Measurements from ENCODE around the gene ANKRD34A. TPM values are rescaled to one million over a fixed set of nuclear protein-coding genes. Genes with fewer than 3 reads are reported as not detected.

Gene ANKRD34A
- total RNA-seq, 1 experiment from 2014 or later, result 0.22 TPM

DNA sequence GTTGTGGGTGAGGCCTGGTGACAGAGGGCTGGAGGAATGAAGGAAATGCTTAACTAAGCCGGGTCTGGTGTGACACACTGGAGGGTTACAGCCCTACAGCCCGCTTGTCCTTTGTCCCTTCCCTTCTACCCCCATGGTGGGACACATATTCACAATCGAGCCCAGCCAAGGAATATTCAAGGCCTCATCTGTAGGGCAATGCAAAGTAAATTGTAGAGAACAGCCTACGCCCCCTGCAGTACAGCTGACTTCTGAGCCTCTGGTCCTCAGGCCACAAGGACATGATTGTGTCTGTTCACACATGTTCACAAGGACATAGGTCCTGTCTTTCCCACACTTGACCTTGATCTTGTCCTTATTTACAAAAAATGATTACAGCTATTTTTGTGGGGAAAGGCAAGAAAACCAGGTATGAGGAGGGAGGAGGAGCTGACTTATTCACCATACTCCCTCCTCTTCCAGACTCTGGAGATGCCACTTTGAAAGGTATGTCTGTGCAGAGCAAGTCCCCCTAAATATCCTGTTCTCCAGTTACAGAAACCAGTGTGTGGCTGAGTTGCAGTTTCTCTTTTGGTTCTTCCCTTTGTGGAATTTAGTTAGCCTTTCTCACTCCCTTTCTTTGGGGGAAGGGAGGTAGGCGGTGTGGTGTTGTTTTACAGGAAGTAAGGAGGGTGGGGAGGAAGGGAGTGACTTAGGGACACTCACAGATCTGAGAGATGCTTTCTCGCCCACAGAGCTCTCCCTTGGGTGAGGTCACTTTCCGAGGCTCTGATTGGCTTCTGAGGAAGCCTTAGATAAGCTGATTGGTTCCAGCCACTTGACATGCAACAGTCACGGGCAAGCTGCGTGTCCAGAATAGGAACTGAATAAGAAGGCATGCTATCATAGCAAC, 14.7 kb upstream of the ANKRD34A start:
- CTCF ChIA-PET, result interaction anchor here (0.6 to 5.4 kb wide), 30 partner anchors 8 to 134 kb away, joined by 3 to 54 read pairs (median 6); partner anchors contain the start of genes ANKRD34A, ANKRD35, HJV and LIX1L
- ATAC-seq, result peak; percentile 93
- Mint-ChIP-seq H3K27ac (no peak overlapping the region), H3K36me3 (no peaks in the 10 kb centered on the region), H3K4me1 (peaks cover 18% of the 10 kb centered on the region), H3K9me3 (no peaks in the 10 kb centered on the region), H3K4me3 (no peak overlapping the region), H3K27me3 (ENCODE audit: low read depth) (no peaks in the 10 kb centered on the region; the same call in 1 of the 2 replicates)
- POLR2A ChIA-PET, result interaction anchor here (0.6 to 2.7 kb wide), 13 partner anchors 11 to 120 kb away, joined by 3 to 17 read pairs (median 5); partner anchors contain the start of genes ANKRD34A, PIAS3, POLR3GL and RBM8A
- DNase-seq (ENCODE audit: low spot score), result peak; percentile 80
- TF ChIP-seq RORB (CRISPR knock-in tag; IDR thresholded peaks at IDR 0.05) (no peak), USF2 (CRISPR knock-in tag; IDR thresholded peaks at IDR 0.05) (no peak), MYBL2 (CRISPR knock-in tag; IDR thresholded peaks at IDR 0.05) (0 out of 2 replicates have a peak, but pooled peaks have one; percentile 28), ZBTB43 (CRISPR knock-in tag; IDR thresholded peaks at IDR 0.05) (no peak), SP1 (CRISPR knock-in tag; conservative IDR thresholded peaks at IDR 0.05) (peak; percentile 53; the same call in 1 of the 2 replicates), GTF2I (CRISPR knock-in tag; conservative IDR thresholded peaks at IDR 0.05) (no peak), RELA (CRISPR knock-in tag; IDR thresholded peaks at IDR 0.05; ENCODE audit: borderline replicate concordance) (no peak), MAX (CRISPR knock-in tag; IDR thresholded peaks at IDR 0.05) (peak; percentile 15; the same call in 1 of the 2 replicates), E2F5 (CRISPR knock-in tag; IDR thresholded peaks at IDR 0.05) (no peak), NFATC4 (CRISPR knock-in tag; IDR thresholded peaks at IDR 0.05) (no peak), ZNF219 (CRISPR knock-in tag; IDR thresholded peaks at IDR 0.05; ENCODE audit: borderline replicate concordance) (no peak), NFYB (CRISPR knock-in tag; conservative IDR thresholded peaks at IDR 0.05; ENCODE audit: low read depth) (peak; percentile 65), PRDM15 (CRISPR knock-in tag; IDR thresholded peaks at IDR 0.05) (no peak), ESRRA (CRISPR knock-in tag; IDR thresholded peaks at IDR 0.05; ENCODE audit: borderline replicate concordance) (no peak), NR2C2 (CRISPR knock-in tag; IDR thresholded peaks at IDR 0.05) (no peak), E2F4 (CRISPR knock-in tag; IDR thresholded peaks at IDR 0.05; ENCODE audit: borderline replicate concordance, low read depth) (no peak), ZNF138 (CRISPR knock-in tag; conservative IDR thresholded peaks at IDR 0.05) (no peak), ZNF317 (CRISPR knock-in tag; IDR thresholded peaks at IDR 0.05; ENCODE audit: borderline replicate concordance, low read depth) (no peak), FOXJ3 (CRISPR knock-in tag; IDR thresholded peaks at IDR 0.05; ENCODE audit: borderline replicate concordance) (no peak)
- TF ChIP-seq, protein P1, sequence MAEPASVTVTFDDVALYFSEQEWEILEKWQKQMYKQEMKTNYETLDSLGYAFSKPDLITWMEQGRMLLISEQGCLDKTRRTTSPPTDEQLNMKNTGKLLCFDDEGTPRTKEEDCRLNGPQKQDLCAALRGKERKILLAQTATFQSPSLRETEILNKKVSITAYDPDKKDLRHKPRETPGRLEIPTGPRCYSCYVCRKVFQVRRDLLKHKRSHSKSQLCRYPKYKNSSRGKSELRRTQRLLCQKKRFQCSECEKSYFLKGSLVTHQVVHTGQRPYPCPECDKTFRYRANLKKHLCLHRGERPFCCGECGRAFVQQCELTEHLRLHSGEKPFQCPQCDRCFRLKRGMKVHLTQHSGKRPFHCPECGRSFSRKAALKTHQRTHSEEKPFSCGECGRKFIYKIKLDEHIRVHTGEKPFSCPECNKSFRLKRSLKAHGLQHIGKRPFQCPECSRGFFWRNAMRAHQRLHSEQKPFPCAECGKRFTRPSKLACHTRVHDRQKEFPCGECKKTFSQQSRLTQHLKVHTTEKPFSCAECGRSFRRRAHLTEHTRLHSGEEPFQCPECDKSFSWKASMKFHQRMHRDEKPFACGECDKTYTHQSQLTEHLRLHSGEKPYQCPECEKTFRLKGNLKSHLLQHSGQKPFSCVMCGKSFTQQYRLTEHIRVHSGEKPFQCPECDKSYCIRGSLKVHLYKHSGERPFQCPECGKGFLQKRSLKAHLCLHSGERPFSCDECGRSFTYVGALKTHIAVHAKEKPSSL (CRISPR knock-in tag; conservative IDR thresholded peaks at IDR 0.05), result no peak
- TF ChIP-seq, protein P2, sequence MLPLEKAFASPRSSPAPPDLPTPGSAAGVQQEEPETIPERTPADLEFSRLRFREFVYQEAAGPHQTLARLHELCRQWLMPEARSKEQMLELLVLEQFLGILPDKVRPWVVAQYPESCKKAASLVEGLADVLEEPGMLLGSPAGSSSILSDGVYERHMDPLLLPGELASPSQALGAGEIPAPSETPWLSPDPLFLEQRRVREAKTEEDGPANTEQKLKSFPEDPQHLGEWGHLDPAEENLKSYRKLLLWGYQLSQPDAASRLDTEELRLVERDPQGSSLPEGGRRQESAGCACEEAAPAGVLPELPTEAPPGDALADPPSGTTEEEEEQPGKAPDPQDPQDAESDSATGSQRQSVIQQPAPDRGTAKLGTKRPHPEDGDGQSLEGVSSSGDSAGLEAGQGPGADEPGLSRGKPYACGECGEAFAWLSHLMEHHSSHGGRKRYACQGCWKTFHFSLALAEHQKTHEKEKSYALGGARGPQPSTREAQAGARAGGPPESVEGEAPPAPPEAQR (CRISPR knock-in tag; IDR thresholded peaks at IDR 0.05), result no peak
- TF ChIP-seq, protein P3, sequence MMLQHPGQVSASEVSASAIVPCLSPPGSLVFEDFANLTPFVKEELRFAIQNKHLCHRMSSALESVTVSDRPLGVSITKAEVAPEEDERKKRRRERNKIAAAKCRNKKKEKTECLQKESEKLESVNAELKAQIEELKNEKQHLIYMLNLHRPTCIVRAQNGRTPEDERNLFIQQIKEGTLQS (CRISPR knock-in tag; conservative IDR thresholded peaks at IDR 0.05), result no peak
- TF ChIP-seq, protein P4, sequence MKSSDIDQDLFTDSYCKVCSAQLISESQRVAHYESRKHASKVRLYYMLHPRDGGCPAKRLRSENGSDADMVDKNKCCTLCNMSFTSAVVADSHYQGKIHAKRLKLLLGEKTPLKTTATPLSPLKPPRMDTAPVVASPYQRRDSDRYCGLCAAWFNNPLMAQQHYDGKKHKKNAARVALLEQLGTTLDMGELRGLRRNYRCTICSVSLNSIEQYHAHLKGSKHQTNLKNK (CRISPR knock-in tag; IDR thresholded peaks at IDR 0.05), result no peak
